NB4 (cell line): ENCODE results near the gene LSM10.

ENCODE experiments used
- MAX ChIP-seq: IDR thresholded peaks from 2 replicates; pipeline ENCODE4 v1.6.1; 2011; ENCODE audit warnings: low read depth, low read length
- TF ChIP-seq, protein P1 (sequence below): IDR thresholded peaks from one replicate; pipeline ENCODE4 v1.5.1; 2012; ENCODE audit warnings: low read depth, low read length

DNA sequence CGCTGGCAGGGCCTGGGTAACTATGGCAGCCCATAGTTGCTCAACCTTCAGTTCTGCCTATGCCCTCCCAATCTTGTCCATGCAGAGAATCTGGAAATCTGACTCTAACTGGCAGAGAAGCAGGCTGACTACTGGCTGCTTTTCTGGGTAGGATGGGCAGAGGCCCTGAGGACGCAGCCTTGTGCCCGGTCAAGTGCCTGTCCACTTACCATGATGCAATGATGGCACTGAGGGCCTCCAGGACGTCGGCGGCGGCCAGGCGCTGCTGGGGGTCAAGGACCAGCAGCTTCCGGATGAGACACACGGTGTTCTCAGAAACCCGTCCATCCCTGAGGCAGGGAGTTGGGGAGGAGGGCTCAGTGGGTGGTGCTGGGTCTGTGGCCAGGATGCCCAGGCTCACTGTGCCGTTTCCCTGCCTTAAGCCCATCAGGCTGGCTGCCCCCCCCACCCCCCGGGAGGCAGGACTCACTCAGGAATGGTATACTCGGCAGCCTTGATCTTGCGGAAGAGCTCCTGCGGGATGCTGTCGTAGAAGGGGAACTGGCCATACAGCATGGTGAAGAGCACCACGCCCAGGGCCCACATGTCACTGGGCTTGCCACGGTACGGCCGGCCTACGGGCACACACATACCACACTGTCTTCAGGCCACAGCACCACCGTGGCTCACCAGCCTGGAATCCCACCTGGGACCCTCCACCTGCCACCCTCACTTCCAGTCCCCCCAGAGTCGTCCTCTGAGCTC, 53.9 kb downstream of the LSM10 start:
- TF ChIP-seq, protein P1, sequence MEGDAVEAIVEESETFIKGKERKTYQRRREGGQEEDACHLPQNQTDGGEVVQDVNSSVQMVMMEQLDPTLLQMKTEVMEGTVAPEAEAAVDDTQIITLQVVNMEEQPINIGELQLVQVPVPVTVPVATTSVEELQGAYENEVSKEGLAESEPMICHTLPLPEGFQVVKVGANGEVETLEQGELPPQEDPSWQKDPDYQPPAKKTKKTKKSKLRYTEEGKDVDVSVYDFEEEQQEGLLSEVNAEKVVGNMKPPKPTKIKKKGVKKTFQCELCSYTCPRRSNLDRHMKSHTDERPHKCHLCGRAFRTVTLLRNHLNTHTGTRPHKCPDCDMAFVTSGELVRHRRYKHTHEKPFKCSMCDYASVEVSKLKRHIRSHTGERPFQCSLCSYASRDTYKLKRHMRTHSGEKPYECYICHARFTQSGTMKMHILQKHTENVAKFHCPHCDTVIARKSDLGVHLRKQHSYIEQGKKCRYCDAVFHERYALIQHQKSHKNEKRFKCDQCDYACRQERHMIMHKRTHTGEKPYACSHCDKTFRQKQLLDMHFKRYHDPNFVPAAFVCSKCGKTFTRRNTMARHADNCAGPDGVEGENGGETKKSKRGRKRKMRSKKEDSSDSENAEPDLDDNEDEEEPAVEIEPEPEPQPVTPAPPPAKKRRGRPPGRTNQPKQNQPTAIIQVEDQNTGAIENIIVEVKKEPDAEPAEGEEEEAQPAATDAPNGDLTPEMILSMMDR = no peak
- no peak for TF ChIP-seq MAX
